ENCODE measurements around the gene PHF1.

Gene PHF1

DNA sequence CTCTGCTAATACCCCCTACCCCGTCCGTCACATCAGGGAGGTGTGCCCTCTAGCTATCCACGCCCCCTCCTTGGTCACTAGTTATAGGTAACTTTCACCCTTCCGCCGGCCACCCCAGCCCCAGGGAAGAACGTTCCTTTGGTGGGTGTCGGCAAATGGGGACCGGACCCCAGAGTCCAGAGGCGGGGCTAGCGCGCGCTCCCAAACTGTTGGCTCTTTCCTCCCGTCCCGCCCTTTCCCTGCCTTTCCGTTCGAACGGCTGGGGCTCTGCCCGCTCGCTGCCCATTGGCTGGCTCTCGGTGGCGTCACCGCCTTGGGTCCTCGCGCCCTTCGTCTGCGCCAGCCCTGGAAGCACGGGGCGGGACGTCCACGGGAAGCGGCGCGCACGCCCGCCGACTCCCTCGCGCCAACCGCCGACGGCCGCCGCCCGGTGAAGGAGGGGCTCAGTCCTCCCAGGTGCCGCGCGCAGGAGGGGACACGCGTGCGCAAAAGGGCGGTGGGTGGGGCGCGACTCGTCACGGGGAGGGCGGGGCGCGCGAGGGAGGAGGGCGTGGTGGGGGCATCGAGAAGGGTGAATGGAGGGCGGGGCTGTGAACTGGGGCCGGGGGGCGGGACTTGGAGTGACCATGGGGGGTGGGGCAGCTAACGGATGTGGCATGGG, 634 bp upstream of the PHF1 start (continued):
- TF ChIP-seq REST (tag by site-specific recombination; IDR thresholded peaks at IDR 0.05), result no peak
- TF ChIP-seq, protein P1, sequence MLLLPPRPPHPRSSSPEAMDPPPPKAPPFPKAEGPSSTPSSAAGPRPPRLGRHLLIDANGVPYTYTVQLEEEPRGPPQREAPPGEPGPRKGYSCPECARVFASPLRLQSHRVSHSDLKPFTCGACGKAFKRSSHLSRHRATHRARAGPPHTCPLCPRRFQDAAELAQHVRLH (tag by site-specific recombination; IDR thresholded peaks at IDR 0.05), result no peak
- peak; percentile 51; the same call in 1 of the 2 replicates for TF ChIP-seq ZNF24 (tag by site-specific recombination; IDR thresholded peaks at IDR 0.05)
- TF ChIP-seq, protein P2, sequence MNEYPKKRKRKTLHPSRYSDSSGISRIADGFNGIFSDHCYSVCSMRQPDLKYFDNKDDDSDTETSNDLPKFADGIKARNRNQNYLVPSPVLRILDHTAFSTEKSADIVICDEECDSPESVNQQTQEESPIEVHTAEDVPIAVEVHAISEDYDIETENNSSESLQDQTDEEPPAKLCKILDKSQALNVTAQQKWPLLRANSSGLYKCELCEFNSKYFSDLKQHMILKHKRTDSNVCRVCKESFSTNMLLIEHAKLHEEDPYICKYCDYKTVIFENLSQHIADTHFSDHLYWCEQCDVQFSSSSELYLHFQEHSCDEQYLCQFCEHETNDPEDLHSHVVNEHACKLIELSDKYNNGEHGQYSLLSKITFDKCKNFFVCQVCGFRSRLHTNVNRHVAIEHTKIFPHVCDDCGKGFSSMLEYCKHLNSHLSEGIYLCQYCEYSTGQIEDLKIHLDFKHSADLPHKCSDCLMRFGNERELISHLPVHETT (tag by site-specific recombination; IDR thresholded peaks at IDR 0.05), result no peak
- TF ChIP-seq ZNF501 (tag by site-specific recombination; IDR thresholded peaks at IDR 0.05), result peak; percentile 72; the same call in 1 of the 2 replicates
- TF ChIP-seq IKZF3 (tag by site-specific recombination; IDR thresholded peaks at IDR 0.05), result peak; percentile 99
- TF ChIP-seq ZNF670 (tag by site-specific recombination; IDR thresholded peaks at IDR 0.05; ENCODE audit: low read depth), result no peak
- TF ChIP-seq ZFP3 (tag by site-specific recombination; IDR thresholded peaks at IDR 0.05; ENCODE audit: low read depth), result no peak
- TF ChIP-seq MYNN (tag by site-specific recombination; IDR thresholded peaks at IDR 0.05; ENCODE audit: borderline replicate concordance), result no peak
- no peak for TF ChIP-seq ZNF785 (tag by site-specific recombination; IDR thresholded peaks at IDR 0.05)
- TF ChIP-seq ZNF514 (tag by site-specific recombination; IDR thresholded peaks at IDR 0.05), result no peak
- no peak for TF ChIP-seq ZNF416 (tag by site-specific recombination; IDR thresholded peaks at IDR 0.05)
- TF ChIP-seq ZNF266 (tag by site-specific recombination; IDR thresholded peaks at IDR 0.05; ENCODE audit: low read depth), result no peak
- no peak for TF ChIP-seq HOXA7 (CRISPR knock-in tag; IDR thresholded peaks at IDR 0.05; ENCODE audit: borderline replicate concordance)
- no peak for TF ChIP-seq ZNF146 (tag by site-specific recombination; IDR thresholded peaks at IDR 0.05)
- no peak for TF ChIP-seq ZSCAN5A (tag by site-specific recombination; IDR thresholded peaks at IDR 0.05)
- TF ChIP-seq, protein P3, sequence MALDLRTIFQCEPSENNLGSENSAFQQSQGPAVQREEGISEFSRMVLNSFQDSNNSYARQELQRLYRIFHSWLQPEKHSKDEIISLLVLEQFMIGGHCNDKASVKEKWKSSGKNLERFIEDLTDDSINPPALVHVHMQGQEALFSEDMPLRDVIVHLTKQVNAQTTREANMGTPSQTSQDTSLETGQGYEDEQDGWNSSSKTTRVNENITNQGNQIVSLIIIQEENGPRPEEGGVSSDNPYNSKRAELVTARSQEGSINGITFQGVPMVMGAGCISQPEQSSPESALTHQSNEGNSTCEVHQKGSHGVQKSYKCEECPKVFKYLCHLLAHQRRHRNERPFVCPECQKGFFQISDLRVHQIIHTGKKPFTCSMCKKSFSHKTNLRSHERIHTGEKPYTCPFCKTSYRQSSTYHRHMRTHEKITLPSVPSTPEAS (tag by site-specific recombination; IDR thresholded peaks at IDR 0.05), result no peak
- no peak for TF ChIP-seq ZNF148 (tag by site-specific recombination; IDR thresholded peaks at IDR 0.05; ENCODE audit: borderline replicate concordance)
- TF ChIP-seq ZNF488 (tag by site-specific recombination; IDR thresholded peaks at IDR 0.05), result no peak
- peak; percentile 73 for TF ChIP-seq ZNF341 (tag by site-specific recombination; IDR thresholded peaks at IDR 0.05; ENCODE audit: low read depth)
- TF ChIP-seq GFI1B (tag by site-specific recombination; IDR thresholded peaks at IDR 0.05), result no peak
- TF ChIP-seq ZNF174 (tag by site-specific recombination; IDR thresholded peaks at IDR 0.05), result no peak
- peak; percentile 59; the same call in 1 of the 2 replicates for TF ChIP-seq ZNF843 (tag by site-specific recombination; IDR thresholded peaks at IDR 0.05)
- TF ChIP-seq, protein P4, sequence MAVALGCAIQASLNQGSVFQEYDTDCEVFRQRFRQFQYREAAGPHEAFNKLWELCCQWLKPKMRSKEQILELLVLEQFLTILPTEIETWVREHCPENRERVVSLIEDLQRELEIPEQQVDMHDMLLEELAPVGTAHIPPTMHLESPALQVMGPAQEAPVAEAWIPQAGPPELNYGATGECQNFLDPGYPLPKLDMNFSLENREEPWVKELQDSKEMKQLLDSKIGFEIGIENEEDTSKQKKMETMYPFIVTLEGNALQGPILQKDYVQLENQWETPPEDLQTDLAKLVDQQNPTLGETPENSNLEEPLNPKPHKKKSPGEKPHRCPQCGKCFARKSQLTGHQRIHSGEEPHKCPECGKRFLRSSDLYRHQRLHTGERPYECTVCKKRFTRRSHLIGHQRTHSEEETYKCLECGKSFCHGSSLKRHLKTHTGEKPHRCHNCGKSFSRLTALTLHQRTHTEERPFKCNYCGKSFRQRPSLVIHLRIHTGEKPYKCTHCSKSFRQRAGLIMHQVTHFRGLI (tag by site-specific recombination; IDR thresholded peaks at IDR 0.05), result no peak
- TF ChIP-seq KLF8 (tag by site-specific recombination; IDR thresholded peaks at IDR 0.05), result peak; percentile 84; the same call in 1 of the 2 replicates
